Tibial nerve (tissue), 4 donors: ENCODE results near the gene PARM1.

ENCODE experiments used
- CTCF ChIP-seq, 5 experiments: fragments of 200-600 bp in 3 of 5; fragments of 450-650 bp in 2 of 5; sonication (generic) in 3 of 5; IDR thresholded peaks; one replicate each; pipeline ENCODE4 v1.5.1; 2016 to 2019; ENCODE audit warnings: antibody characterized with exemption in 5 of 5, mild to moderate bottlenecking in 3 of 5, moderate library complexity in 2 of 5
- EP300 ChIP-seq, 2 donors: sonication (generic); formaldehyde crosslinking; IDR thresholded peaks; one replicate each; pipeline ENCODE4 v1.6.1; 2017; ENCODE audit warnings: antibody characterized with exemption in 2 of 2, mild to moderate bottlenecking in 1 of 2
- POLR2A ChIP-seq, 2 donors: fragments of 450-650 bp; IDR thresholded peaks; one replicate each; pipeline ENCODE4 v1.6.1; 2017; ENCODE audit warnings: antibody characterized with exemption in 2 of 2, mild to moderate bottlenecking in 2 of 2, moderate library complexity in 2 of 2

GRCh38 chr4:74982546-74983252 lies 49.8 kb downstream of the PARM1 start:
- no peak for TF ChIP-seq CTCF (IDR thresholded peaks at IDR 0.05)
- TF ChIP-seq POLR2A (IDR thresholded peaks at IDR 0.05), result no peak
- no peak for TF ChIP-seq EP300 (IDR thresholded peaks at IDR 0.05)
